IPS-18c (cell line): ENCODE measurements around the gene ZNF274.

Source experiments
- H3K4me3 ChIP-seq: 2 replicates; pipeline ENCODE4 v1.7.0; 2013; ENCODE audit warnings: low read depth, mild to moderate bottlenecking, low read length, moderate library complexity; ENCODE audit not compliant: insufficient read depth
- H3K9me3 ChIP-seq: one replicate; pipeline ENCODE4 v1.6.1; 2013; ENCODE audit warnings: mild to moderate bottlenecking, low read length, moderate library complexity; ENCODE audit not compliant: control insufficient read depth, insufficient read depth

Gene ZNF274

DNA sequence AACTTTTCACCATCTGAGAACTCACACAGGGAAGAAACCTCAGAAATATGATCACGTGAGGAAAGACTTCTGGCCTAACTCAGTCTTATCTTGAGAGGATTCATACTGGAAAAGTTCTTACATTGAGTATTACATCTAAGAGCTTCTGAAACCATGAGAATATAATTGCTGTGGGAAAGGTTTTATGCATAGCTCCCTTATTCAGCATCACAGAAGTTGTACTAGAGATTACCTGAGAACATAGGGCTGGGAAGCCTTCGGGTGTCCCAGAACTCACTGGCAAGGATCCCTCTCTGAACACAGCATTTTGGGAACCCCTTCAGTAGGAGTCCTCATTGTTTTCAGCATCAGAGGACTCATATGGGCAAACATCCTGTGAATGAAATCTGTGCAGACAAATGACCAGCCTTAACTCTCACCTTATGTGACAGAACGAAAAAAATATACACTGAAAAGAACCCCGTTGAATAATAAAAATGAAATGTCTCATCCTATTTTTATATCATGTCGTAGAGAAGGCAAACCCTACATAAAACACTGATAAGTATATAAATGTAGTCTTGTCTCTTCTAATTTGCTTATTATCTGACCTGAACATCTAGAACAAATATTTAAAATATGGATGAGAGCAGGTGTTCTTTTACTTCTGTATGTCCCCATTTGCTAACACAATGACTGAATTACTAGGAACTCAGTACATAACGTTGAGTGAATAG, 14.2 kb downstream of the ZNF274 start:
- Histone ChIP-seq H3K9me3 (peaks cover 53% of the 10 kb centered on the region), H3K4me3 (no peak overlapping the region)

DNA sequence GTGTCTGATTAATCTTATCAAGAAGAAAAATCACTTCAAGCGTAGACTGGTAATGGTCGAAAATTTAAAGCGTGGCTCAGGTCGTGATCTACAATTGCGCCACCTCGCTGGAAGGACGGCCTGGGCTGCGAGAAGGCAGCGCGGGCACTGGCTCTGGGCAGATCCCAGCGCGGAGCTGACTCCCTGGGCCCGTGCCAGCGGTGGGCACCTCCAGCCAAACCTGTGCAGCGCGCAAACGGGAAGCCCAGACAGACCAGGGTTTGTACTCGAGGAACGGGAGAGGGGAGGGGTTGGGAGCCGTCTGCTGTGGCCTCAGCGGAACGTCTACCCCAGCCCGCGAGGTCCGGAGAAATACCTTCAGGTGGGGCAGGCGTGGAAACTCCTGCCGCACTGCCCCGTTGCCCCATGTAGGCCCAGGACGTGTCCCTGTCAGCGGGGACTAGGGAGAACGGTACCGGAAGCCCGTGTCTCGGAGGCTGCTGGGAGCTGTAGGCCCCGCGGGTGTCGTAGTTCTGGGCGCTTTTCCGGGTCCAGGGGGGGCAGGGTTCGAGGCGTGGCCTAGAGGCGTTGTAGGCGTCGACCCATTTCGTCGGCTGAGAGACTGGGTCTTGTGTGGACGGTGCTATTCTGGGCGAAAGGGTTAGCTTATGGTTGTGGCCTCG, 21.1 kb downstream of the ZNF274 start:
- H3K9me3 ChIP-seq = peaks cover 36% of the 10 kb centered on the region
- H3K4me3 ChIP-seq = no peak overlapping the region

DNA sequence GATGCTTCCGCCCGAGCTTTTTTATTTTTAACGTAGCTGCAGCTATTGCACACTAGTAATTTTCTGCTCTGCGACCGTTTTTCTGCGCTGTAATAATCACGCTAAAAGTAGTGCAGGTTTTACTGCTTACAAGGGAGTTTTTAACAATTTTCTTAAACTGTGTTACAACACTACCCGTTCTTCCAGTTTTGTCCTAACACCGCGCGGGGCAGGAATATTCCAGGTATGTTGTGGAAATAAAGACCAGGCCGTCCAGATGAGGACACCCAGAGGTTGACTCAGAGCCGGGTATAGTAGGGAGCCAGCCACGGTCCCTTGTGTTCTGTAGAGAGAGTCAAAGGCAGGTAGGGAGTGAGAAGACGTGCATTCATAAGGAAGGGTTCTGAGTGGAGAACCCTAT, 21.7 kb downstream of the ZNF274 start:
- H3K4me3 ChIP-seq = no peak overlapping the region
- H3K9me3 ChIP-seq = peaks cover 29% of the 10 kb centered on the region

DNA sequence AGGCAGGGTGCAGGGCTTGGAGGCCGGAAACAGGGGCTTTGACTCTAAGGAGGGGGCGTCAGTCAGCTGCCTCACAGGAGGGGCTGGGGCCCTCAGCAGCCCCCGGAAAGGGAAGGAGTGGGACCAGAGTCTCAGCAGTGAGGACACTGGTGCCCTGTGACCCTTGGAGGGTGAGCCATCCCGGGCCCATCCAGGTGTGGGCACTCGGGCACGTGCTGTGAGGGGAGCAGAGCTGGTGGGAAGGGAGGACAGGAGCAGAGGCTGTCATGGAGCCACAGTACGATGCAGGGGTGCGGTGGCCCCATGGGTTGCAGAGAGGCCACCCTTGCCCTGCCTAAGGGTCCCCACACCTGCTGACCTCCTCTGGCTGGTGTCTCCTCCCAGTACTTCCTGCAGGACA, 26.7 kb downstream of the ZNF274 start:
- H3K4me3 ChIP-seq = no peak overlapping the region
- peaks cover 13% of the 10 kb centered on the region for H3K9me3 ChIP-seq

DNA sequence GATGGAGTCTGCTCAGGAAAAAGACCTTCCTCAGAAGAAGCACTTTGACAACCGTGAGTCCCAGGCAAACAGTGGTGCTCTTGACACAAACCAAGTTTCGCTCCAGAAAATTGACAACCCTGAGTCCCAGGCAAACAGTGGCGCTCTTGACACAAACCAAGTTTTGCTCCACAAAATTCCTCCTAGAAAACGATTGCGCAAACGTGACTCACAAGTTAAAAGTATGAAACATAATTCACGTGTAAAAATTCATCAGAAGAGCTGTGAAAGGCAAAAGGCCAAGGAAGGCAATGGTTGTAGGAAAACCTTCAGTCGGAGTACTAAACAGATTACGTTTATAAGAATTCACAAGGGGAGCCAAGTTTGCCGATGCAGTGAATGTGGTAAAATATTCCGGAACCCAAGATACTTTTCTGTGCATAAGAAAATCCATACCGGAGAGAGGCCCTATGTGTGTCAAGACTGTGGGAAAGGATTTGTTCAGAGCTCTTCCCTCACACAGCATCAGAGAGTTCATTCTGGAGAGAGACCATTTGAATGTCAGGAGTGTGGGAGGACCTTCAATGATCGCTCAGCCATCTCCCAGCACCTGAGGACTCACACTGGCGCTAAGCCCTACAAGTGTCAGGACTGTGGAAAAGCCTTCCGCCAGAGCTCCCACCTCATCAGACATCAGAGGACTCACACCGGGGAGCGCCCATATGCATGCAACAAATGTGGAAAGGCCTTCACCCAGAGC, 29.6 kb downstream of the ZNF274 start:
- H3K9me3 ChIP-seq = peaks cover 11% of the 10 kb centered on the region
- no peak overlapping the region for H3K4me3 ChIP-seq

DNA sequence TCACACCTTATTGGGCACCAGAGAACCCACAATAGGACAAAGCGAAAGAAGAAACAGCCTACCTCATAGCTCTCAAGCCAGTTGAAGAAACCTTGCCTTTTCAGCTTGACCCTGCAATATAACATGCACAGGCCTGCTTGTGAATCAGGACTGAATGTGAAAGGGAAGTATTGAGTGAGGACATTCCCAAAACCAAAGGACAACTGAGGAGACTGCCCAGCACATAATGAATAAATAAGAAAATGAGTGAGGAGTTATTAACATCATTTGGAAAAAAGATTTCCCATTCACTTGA, 30.2 kb downstream of the ZNF274 start:
- Histone ChIP-seq H3K4me3 (no peak overlapping the region), H3K9me3 (peaks cover 6% of the 10 kb centered on the region)

DNA sequence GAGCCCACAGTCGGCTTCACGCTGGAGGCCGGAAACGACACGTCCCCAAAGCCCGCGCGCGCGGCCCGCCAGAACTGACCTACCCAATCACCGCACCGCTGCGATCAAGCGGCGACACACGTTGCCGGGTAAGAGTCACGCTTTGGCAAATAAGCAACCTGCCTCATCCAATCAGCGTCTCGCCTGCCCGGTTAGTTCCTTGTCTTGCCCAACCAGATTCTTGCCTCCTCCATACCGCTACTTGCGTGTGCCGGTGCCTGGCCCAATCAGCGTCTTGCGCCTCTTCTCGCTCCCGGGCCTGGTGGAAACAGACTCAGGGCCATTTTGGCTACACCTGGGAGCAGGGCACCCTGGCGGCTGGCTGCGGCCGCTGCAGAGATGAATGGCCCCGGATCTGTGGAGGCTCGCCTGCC, 34.2 kb downstream of the ZNF274 start:
- H3K9me3 ChIP-seq = peaks cover 5% of the 10 kb centered on the region
- H3K4me3 ChIP-seq = no peak overlapping the region

DNA sequence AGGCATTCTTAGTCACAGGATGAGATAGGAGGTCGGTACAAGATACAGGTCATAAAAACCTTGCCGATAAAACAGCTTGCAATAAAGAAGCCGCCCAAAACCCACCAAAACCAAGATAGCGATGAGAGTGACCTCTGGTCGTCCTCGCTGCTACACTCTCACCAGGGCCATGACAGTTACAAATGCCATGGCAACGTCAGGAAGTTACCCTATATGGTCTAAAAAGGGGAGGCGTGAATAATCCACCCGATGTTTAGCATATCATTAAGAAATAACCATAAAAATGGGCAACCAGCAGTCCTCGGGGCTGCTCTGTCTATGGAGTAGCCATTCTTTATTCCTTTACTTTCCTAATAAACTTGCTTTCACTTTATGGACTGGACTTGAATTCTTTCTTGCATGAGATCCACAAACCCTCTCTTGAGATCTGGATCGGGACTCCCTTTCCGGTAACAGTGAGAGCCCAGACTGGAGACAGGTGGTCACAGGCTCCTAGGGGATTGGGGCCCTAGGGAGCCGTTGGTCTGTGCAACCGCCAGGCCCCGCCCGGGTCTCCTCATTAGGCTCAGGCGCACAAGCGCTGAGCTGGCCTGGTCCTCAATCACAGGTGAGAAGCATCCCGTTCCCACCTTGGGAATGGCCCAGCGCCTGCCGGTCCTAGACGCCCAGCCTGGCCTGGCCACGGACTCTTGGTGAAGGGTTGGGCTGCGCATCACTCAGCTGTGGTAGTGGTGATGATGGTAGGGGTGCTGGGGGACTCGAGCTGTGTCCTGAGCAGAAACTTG, 34.9 kb downstream of the ZNF274 start:
- H3K9me3 ChIP-seq = peaks cover 5% of the 10 kb centered on the region

DNA sequence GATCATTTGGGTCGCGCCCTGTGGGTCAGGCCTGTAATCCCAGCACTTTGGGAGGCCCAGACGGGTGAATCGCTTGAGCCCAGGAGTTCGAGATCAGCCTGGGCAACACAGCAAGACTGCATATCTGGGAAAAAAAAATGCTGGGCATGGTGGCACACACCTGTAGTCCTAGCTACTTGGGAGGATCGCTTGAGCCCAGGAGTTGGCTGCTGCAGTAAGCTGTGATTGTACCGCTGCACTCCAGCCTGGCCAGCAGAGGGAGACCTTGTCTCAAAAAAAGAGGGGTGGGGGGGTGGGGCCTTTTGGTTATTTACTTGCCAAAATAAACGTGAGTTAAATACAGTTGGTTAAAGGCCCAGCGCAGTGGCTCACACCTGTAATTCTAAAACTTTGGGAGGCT, 36.0 kb downstream of the ZNF274 start:
- Histone ChIP-seq H3K9me3 (peaks cover 5% of the 10 kb centered on the region), H3K4me3 (no peak overlapping the region; the same call in 1 of the 2 replicates)

More for the DNA sequence above, 34.9 kb downstream of the ZNF274 start:
- H3K4me3 ChIP-seq = no peak overlapping the region

DNA sequence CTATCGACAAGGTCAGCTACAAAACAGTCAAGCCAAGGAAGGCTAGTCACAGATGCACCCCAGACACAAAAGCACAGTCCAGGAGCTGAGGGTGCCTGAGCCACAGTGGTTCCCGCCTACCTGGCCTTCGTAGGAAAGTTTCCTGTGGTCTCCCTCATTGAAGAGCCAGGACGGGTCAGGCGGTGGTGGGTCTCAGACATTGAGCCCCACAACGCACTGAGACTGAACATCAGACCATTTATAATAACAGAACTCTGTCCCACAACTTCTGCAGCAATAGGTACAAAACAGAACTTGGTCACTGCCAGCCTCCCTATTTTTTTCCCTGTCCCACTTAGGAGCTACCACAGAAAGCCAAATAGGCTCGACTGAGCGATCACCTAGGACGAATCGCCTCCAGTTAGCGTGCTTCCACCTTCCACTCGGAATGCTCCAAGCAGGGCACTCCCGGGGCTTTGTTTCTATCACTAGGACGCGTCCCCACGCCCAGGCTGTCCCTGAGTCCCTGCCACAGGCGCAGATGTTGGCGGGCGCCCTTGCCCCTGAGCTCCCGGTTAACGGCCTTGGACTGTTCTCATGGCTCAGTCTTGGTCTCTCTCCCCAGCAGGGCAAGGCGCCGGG, 45.2 kb downstream of the ZNF274 start:
- peaks cover 2% of the 10 kb centered on the region for H3K9me3 ChIP-seq
- peak overlapping the region; percentile 95 for H3K4me3 ChIP-seq

DNA sequence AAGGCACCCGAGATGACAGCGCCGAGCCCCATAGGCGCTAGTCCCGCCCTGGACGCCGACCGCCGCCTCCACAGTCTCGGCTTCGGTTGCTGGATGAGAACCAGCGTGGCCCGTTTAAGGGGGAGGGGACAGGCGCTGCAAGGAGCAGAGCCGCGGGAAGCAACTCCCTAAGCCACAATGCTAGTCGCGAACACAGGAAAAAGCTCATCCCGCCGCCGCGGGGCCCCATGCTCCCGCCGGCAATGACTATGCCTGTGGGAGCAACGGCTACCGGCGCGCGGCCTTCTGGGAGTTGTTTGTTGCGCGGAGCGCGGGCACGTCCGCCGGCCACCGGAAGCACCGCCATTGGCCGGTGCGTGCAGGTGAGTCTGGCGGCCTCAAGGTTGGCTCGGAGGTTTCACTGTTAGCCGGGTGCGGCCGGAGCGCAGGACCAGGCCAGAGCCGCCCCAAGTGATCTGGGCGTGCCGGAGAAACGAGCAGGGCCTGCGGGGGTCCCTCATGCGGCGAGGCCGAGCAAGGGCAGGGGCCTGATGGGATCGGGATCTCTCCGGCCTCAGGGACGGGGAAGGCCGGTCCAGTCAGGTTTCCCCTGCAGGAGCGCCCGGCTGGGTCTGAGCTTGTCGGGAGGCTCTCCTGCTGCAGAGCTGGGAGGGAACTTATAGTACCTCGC, 45.9 kb downstream of the ZNF274 start, which contains the start of gene ZNF544:
TSS of gene ZNF544 (plus strand) at position 330 of the 670 bp plus-strand sequence. CDS start 15,110 bp downstream, outside the sequence.
- H3K4me3 ChIP-seq = peak within 1 kb of the TSS; percentile 95

DNA sequence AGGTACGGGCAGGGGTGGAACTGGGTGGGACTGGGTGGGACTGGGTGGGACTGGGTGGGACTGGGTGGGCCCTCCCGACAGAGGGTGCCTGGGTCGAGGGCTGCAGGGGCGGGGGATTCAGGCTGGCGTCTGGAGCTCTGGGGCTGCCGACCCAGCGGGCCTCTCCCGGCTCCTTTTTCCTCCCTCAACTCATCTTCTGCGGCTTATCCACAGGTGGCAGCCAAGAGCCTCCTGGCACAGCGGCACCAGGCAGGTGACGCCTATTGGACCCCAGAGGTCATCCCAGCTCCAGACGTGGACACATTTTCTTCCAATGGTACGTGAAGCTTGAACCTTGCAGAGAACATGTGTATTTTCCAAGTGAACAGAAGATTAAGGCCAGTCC, 46.4 kb downstream of the ZNF274 start:
- peak overlapping the region; percentile 95 for H3K4me3 ChIP-seq

More for the DNA sequence above, 45.9 kb downstream of the ZNF274 start, which contains the start of gene ZNF544:
- H3K9me3 ChIP-seq = peaks cover 2% of the 10 kb centered on the region

DNA sequence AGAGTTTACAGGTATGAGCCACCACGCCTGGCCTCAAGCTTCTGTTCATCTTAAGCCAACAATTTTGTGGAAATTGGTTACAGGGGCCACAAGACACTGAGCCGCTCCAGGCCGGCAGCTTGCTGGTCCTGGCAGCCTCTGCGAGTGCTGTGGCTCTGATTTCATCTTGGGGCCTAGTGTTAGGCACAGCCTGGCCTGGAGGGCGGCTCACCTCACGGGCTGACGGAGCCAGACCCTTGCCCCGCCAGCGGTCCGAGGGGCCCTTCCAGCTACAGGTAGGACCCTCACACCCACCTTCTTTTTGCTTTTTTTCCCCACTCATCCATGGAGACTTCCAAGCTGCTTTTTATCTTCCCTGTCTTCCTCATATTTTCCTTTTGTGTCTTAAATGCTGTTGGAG, 54.5 kb downstream of the ZNF274 start:
- H3K4me3 ChIP-seq = no peak overlapping the region
- no peaks in the 10 kb centered on the region for H3K9me3 ChIP-seq

More for the DNA sequence above, 46.4 kb downstream of the ZNF274 start:
- peaks cover 2% of the 10 kb centered on the region for H3K9me3 ChIP-seq

DNA sequence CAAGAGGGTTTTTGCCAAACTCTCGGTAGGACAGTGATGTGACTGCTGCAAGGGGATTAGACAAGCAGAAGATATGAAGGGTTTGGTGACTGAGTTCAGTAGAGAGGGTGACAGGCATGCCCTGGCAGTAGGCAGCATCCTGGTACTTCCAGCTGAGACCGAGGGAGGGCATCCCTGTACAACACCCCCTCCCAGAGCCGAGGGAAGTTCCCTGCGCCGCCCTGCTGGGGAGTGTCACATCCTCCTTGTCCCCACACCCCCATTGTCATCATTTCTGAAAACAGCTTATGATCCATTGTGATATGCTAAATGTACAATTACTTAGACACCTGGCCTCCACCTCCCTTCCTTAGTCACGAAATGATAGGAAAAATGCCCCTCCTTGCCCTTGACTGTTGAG, 60.5 kb downstream of the ZNF274 start:
- no peak overlapping the region for H3K4me3 ChIP-seq
- peaks cover 20% of the 10 kb centered on the region for H3K9me3 ChIP-seq

DNA sequence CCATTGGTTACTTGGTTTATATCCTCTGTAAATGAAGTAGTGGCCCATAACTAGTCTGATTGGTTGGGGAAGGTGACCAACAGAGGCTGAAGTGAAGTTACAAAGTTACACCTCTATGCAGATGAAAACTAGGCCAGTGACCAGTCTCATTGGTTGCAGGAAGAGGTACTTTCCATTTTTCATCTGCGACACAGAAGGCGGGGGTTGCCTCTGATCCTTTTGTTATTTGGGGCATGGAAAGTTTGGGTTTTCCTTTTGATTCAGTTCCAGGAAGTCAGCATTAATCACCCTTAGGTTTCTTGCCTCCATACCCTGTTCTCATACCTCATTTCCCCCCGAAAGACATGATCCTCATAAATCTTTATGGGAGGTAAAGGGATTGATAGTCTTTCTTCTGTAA, 66.0 kb downstream of the ZNF274 start:
- H3K9me3 ChIP-seq = peaks cover 51% of the 10 kb centered on the region

DNA sequence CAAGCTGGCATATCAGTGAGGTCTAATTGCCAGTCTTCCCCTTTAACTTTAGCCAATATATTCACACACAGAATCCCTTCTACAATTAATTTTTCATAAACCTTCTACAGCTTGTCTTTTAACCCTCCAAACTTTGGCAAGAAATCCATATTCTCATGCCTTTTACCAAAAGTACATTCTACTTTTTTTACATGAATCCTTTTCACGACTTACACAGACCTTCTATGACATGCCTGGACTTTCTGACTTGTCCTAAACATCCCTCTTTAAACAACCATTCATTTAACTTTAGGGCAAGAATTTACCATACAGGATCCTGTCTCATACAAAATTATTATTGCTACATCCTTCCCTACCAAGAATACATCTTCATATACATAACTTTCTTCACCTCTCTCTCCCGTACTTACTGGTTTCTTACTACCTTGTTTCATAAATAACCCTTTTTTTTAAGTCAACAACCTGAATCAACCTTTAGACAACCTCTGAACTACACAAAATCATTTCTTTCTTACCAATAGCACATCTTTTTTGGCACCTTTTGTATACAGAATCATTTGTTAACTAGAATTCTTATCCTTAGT, 69.3 kb downstream of the ZNF274 start:
- no peak overlapping the region for H3K4me3 ChIP-seq
- H3K9me3 ChIP-seq = peaks cover 66% of the 10 kb centered on the region

More for the DNA sequence above, 66.0 kb downstream of the ZNF274 start:
- no peak overlapping the region for H3K4me3 ChIP-seq
